Measurements from ENCODE around the gene ITGA5.

DNA sequence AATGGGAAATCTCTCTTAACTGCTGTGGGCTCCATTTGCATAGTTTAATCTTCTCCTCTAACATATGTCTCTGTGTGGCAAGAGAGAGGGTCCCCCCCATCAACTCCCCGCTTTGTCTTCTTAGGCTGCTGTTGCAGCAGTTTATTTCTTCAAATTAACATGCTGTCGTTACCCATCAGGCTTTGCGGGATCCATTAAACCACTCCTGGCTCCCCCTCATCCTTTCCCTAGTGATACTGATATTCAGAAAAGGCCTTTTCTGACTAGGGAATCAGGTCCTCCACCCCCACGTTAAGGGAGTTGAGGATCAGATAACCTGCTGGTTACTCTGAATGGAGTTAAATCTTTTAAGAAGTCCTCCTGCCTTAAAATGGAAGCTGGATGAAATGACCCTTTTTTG is 70.0 kb downstream of the ITGA5 start:
- TF ChIP-seq, protein P1, sequence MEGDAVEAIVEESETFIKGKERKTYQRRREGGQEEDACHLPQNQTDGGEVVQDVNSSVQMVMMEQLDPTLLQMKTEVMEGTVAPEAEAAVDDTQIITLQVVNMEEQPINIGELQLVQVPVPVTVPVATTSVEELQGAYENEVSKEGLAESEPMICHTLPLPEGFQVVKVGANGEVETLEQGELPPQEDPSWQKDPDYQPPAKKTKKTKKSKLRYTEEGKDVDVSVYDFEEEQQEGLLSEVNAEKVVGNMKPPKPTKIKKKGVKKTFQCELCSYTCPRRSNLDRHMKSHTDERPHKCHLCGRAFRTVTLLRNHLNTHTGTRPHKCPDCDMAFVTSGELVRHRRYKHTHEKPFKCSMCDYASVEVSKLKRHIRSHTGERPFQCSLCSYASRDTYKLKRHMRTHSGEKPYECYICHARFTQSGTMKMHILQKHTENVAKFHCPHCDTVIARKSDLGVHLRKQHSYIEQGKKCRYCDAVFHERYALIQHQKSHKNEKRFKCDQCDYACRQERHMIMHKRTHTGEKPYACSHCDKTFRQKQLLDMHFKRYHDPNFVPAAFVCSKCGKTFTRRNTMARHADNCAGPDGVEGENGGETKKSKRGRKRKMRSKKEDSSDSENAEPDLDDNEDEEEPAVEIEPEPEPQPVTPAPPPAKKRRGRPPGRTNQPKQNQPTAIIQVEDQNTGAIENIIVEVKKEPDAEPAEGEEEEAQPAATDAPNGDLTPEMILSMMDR (IDR thresholded peaks at IDR 0.05) = no peak
- no peak for TF ChIP-seq EP300 (IDR thresholded peaks at IDR 0.05; ENCODE audit: low read depth)
- TF ChIP-seq POLR2A (IDR thresholded peaks at IDR 0.05) = no peak

Measured in transverse colon (tissue), 3 donors.